Smooth muscle cell (in vitro differentiated cells): Measurements from ENCODE around the gene SEC14L5. TPM values are rescaled to one million over a fixed set of nuclear protein-coding genes. Genes with fewer than 3 reads are reported as not detected.

ENCODE experiments used
- DNase-seq: peaks from one replicate; lab custom pipeline; 2025; ENCODE audit not compliant: unreplicated experiment; lab: John Stamatoyannopoulos, UW
- H2AFZ ChIP-seq: fragments of 200-600 bp; sonication (generic); 2 replicates; pipeline ENCODE4 v1.6.0; 2016; ENCODE audit warnings: antibody characterized with exemption, low read depth, mild to moderate bottlenecking
- H3F3A ChIP-seq: fragments of 200-600 bp; sonication (generic); 2 replicates; pipeline ENCODE4 v1.6.0; 2017; ENCODE audit warnings: antibody characterized with exemption, low read depth
- H3K27ac ChIP-seq: fragments of 200-600 bp; sonication (generic); 2 replicates; pipeline ENCODE4 v1.5.1; 2016; ENCODE audit warnings: low read depth, mild to moderate bottlenecking
- H3K27me3 ChIP-seq: fragments of 200-600 bp; sonication (generic); 2 replicates; pipeline ENCODE4 v1.6.1; 2016; ENCODE audit warnings: low read depth, mild to moderate bottlenecking
- H3K36me3 ChIP-seq: fragments of 200-600 bp; sonication (generic); 2 replicates; pipeline ENCODE4 v1.5.1; 2016; ENCODE audit warnings: low read depth
- H3K4me1 ChIP-seq: fragments of 200-600 bp; sonication (generic); 2 replicates; pipeline ENCODE4 v1.5.1; 2016; ENCODE audit warnings: low read depth
- H3K4me2 ChIP-seq: fragments of 200-600 bp; sonication (generic); 2 replicates; pipeline ENCODE4 v1.6.0; 2016; ENCODE audit warnings: mild to moderate bottlenecking
- H3K4me3 ChIP-seq: fragments of 200-600 bp; sonication (generic); 2 replicates; pipeline ENCODE4 v1.5.1; 2016; ENCODE audit warnings: mild to moderate bottlenecking
- H3K79me2 ChIP-seq: fragments of 200-600 bp; sonication (generic); 2 replicates; pipeline ENCODE4 v1.6.0; 2016; ENCODE audit warnings: low read depth, mild to moderate bottlenecking
- H3K9ac ChIP-seq: fragments of 200-600 bp; sonication (generic); 2 replicates; pipeline ENCODE4 v1.6.0; 2016; ENCODE audit warnings: low read depth
- H3K9me3 ChIP-seq: fragments of 200-600 bp; sonication (generic); replicated peaks from 2 replicates; pipeline ENCODE4 v1.5.1; 2016; ENCODE audit warnings: low read depth
- H4K20me1 ChIP-seq: fragments of 200-600 bp; sonication (generic); 2 replicates; pipeline ENCODE4 v1.6.0; 2016; ENCODE audit warnings: low read depth
- WGBS: methylation state at CpG from one replicate; pipeline ENCODE4 v1.1.7; 2016; ENCODE audit warnings: low lambda C conversion rate; 5-methylcytosine and 5-hydroxymethylcytosine counted together
- polyA plus RNA-seq: library from polyadenylated mRNA; unstranded; fragments of >200 nt; fragmentation: Nextera tagmentation; extraction: Ambion mirVana; gene quantifications from 2 replicates; pipeline ENCODE4 v1.2.1, GENCODE V29; 2016
- total RNA-seq: library from RNA; depleted of rRNA; stranded (reverse); fragments of >200 nt; gene quantifications from 2 replicates; pipeline ENCODE4 v1.2.3, GENCODE V29; 2014
- TF ChIP-seq, protein P1 (sequence below): fragments of 200-600 bp; sonication (generic); IDR thresholded peaks from 2 replicates; pipeline ENCODE4 v1.5.1; 2017; ENCODE audit warnings: borderline replicate concordance, mild to moderate bottlenecking, antibody characterized with exemption; ENCODE audit not compliant: insufficient read depth, poor library complexity, severe bottlenecking

Gene SEC14L5
- total and polyA plus RNA-seq, 2 experiments from 2014 or later = not detected

DNA sequence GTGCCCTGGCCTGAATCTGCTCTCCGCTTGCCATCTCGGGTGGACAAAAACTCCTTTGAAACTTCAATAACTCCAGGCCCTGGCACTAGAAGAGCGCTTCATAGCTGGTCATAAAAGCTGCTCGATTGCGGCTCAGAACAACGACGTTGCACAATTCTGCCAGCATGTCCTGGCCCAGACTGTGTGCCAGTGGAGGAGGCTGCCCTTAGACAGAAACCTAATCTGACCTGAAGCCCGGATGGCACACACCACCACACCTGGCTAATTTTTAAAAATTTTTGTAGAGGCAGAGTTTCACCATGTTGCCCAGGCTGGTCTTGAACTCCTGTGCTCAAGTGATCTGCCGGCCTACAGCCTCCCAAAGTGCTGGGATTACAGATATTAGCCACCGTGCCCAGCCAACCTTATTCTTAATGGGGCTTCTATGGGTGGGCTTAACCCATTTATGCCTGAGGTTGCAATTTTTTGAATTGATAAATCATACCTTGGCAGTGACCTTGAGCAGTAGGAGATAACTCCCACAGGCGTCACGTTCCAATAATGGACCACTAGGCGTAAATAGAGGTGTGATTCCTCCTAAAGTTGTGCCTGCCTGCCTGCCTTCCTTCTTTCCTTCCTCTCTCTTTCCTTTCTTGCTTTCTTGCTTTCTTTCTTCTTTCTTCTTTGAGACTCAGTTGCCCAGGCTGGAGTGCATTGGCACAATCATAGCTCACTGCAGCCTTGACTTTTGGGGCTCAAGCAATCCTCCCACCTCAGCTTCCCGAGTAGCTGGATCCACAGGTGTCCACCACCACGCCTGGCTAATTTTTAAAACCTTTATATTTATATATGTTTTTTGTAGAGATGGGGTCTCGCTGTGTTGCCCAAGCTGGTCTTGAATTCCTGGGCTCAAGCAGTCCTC is 20.1 kb upstream of the SEC14L5 start:
- Histone ChIP-seq H2AFZ (no peak overlapping the region), H3K79me2 (no peaks in the 10 kb centered on the region), H3K4me3 (no peak overlapping the region), H4K20me1 (no peaks in the 10 kb centered on the region), H3K27ac (no peak overlapping the region), H3K9me3 (no peaks in the 10 kb centered on the region), H3K4me1 (peaks cover 4% of the 10 kb centered on the region), H3K36me3 (no peaks in the 10 kb centered on the region), H3K27me3 (peaks cover 45% of the 10 kb centered on the region), H3F3A (peaks cover 7% of the 10 kb centered on the region), H3K4me2 (no peak overlapping the region), H3K9ac (no peak overlapping the region)
- 97% methylated on average over 16 of the region's 16 CpGs for WGBS
- DNase-seq = no peak
- TF ChIP-seq, protein P1, sequence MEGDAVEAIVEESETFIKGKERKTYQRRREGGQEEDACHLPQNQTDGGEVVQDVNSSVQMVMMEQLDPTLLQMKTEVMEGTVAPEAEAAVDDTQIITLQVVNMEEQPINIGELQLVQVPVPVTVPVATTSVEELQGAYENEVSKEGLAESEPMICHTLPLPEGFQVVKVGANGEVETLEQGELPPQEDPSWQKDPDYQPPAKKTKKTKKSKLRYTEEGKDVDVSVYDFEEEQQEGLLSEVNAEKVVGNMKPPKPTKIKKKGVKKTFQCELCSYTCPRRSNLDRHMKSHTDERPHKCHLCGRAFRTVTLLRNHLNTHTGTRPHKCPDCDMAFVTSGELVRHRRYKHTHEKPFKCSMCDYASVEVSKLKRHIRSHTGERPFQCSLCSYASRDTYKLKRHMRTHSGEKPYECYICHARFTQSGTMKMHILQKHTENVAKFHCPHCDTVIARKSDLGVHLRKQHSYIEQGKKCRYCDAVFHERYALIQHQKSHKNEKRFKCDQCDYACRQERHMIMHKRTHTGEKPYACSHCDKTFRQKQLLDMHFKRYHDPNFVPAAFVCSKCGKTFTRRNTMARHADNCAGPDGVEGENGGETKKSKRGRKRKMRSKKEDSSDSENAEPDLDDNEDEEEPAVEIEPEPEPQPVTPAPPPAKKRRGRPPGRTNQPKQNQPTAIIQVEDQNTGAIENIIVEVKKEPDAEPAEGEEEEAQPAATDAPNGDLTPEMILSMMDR = no peak

DNA sequence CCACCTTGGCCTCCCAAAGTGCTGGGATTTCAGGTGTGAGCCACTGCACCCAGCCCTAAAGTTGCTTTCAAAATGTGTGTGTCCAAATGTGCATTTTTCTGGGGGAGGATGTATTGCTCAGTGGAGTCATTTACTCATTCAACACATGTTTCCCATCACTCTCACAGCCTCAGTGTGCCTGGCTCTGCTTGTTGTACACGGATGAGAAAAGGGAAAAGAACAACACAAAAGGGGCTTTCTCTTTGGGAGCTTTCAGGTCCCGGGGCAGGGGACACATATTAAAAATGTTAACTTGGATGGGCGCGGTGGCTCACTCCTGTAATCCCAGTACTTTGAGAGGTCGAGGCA is 19.5 kb upstream of the SEC14L5 start:
- Histone ChIP-seq H3K9ac (no peak overlapping the region), H3F3A (peaks cover 8% of the 10 kb centered on the region), H3K4me2 (no peak overlapping the region), H3K27me3 (peaks cover 45% of the 10 kb centered on the region), H3K4me3 (no peak overlapping the region), H3K4me1 (peaks cover 10% of the 10 kb centered on the region), H2AFZ (no peak overlapping the region), H3K36me3 (no peaks in the 10 kb centered on the region), H3K79me2 (no peaks in the 10 kb centered on the region), H3K27ac (no peak overlapping the region), H4K20me1 (no peaks in the 10 kb centered on the region), H3K9me3 (no peaks in the 10 kb centered on the region)
- no peak for DNase-seq
- WGBS = 88% methylated on average over 5 of the region's 5 CpGs
- TF ChIP-seq, protein P1 = no peak

- Histone ChIP-seq H3K4me3 (no peak overlapping the region), H3K4me1 (peaks cover 16% of the 10 kb centered on the region), H3K27ac (no peak overlapping the region), H3K36me3 (no peaks in the 10 kb centered on the region), H3K9me3 (no peaks in the 10 kb centered on the region), H2AFZ (no peak overlapping the region), H3K27me3 (peaks cover 30% of the 10 kb centered on the region), H3K79me2 (no peaks in the 10 kb centered on the region), H3K4me2 (no peak overlapping the region), H4K20me1 (no peaks in the 10 kb centered on the region), H3K9ac (no peak overlapping the region), H3F3A (peaks cover 17% of the 10 kb centered on the region)
- 66% methylated on average over 7 of the region's 7 CpGs for WGBS
- DNase-seq = no peak
- TF ChIP-seq, protein P1 = no peak
Measured at GRCh38 chr16:4940719-4941118, 17.4 kb upstream of the SEC14L5 start.
